Measurements from ENCODE around the gene PGAM4. TPM values are rescaled to one million over a fixed set of nuclear protein-coding genes. Genes with fewer than 3 reads are reported as not detected.

The PGAM4 gene
- total RNA-seq, 1 donor from 2014 or later = not detected

- intact Hi-C loops (cut with DNase I) = no loop called here
- ATAC-seq = no peak
- DNase-seq = no peak
These were observed 1.8 kb downstream of the PGAM4 start for GRCh38 chrX:77967631-77968030.

GRCh38 chrX:77966361-77966760, 3.1 kb downstream of the PGAM4 start:
- intact Hi-C loops (cut with DNase I) = no loop called here
- TF ChIP-seq CTCF (IDR thresholded peaks at IDR 0.05) = no peak
- H3K4me3 ChIP-seq = no peak overlapping the region
- no peaks in the 10 kb centered on the region for H3K9me3 ChIP-seq
- no peaks in the 10 kb centered on the region for H3K4me1 ChIP-seq
- H3K27me3 ChIP-seq = no peaks in the 10 kb centered on the region
- H3K36me3 ChIP-seq = no peaks in the 10 kb centered on the region
- DNase-seq (no peak), ATAC-seq (no peak)
- no peak overlapping the region for H3K27ac ChIP-seq

More at GRCh38 chrX:77967631-77968030, 1.8 kb downstream of the PGAM4 start:
- no peaks in the 10 kb centered on the region for H3K27me3 ChIP-seq
- TF ChIP-seq CTCF (IDR thresholded peaks at IDR 0.05) = no peak
- H3K4me1 ChIP-seq = no peaks in the 10 kb centered on the region
- no peaks in the 10 kb centered on the region for H3K9me3 ChIP-seq
- no peak overlapping the region for H3K27ac ChIP-seq
- H3K4me3 ChIP-seq = no peak overlapping the region
- H3K36me3 ChIP-seq = no peaks in the 10 kb centered on the region

- no peaks in the 10 kb centered on the region for H3K36me3 ChIP-seq
- H3K9me3 ChIP-seq = no peaks in the 10 kb centered on the region
- H3K4me1 ChIP-seq = no peaks in the 10 kb centered on the region
- no peak for DNase-seq
- no peak overlapping the region for H3K4me3 ChIP-seq
- H3K27me3 ChIP-seq = no peaks in the 10 kb centered on the region
- intact Hi-C loops (cut with DNase I) = no loop called here
- TF ChIP-seq CTCF (IDR thresholded peaks at IDR 0.05) = no peak
- peak overlapping the region; percentile 17 for H3K27ac ChIP-seq
- no peak for ATAC-seq
These were observed 7.2 kb downstream of the PGAM4 start for GRCh38 chrX:77962068-77962902.

GRCh38 chrX:77961063-77961462, 8.4 kb downstream of the PGAM4 start:
- intact Hi-C loops (cut with DNase I) = no loop called here
- no peaks in the 10 kb centered on the region for H3K9me3 ChIP-seq
- H3K27me3 ChIP-seq = no peaks in the 10 kb centered on the region
- H3K4me3 ChIP-seq = no peak overlapping the region
- no peak overlapping the region for H3K27ac ChIP-seq
- DNase-seq (no peak), ATAC-seq (no peak)
- no peaks in the 10 kb centered on the region for H3K36me3 ChIP-seq
- no peaks in the 10 kb centered on the region for H3K4me1 ChIP-seq
- no peak for TF ChIP-seq CTCF (IDR thresholded peaks at IDR 0.05)

GRCh38 chrX:77960567-77960966, 8.9 kb downstream of the PGAM4 start:
- no peak overlapping the region for H3K4me3 ChIP-seq
- no peaks in the 10 kb centered on the region for H3K9me3 ChIP-seq
- H3K27me3 ChIP-seq = no peaks in the 10 kb centered on the region
- TF ChIP-seq CTCF (IDR thresholded peaks at IDR 0.05) = no peak
- DNase-seq = no peak
- intact Hi-C loops (cut with DNase I) = no loop called here
- H3K36me3 ChIP-seq = no peaks in the 10 kb centered on the region
- H3K27ac ChIP-seq = no peak overlapping the region
- ATAC-seq = no peak
- no peaks in the 10 kb centered on the region for H3K4me1 ChIP-seq
